ENCODE measurements around the gene C1orf105.

Gene C1orf105

GRCh38 chr1:172398193-172398592 lies 22.3 kb upstream of the C1orf105 start:
- Histone ChIP-seq H3K9ac (ENCODE audit: low read length) (peak overlapping the region; percentile 86), H3K4me3 (ENCODE audit: insufficient read depth in 1 of 2, low read depth in 1 of 2, low read length in 2 of 2) (peak overlapping the region in 1 of 2 experiments; percentile 35), H3K18ac (ENCODE audit: low read depth in 1 of 2, low read length in 2 of 2) (no peak overlapping the region), H2BK15ac (ENCODE audit: low read depth, poor library complexity, severe bottlenecking) (peak overlapping the region; percentile 20), H3K4me1 (ENCODE audit: control insufficient read depth, insufficient read depth, low read depth, low read length) (peaks cover 3% of the 10 kb centered on the region), H3K79me1 (replicated peaks; ENCODE audit: low read length, poor library complexity, severe bottlenecking) (peaks cover 1% of the 10 kb centered on the region), H3K9me3 (ENCODE audit: control insufficient read depth, low read length) (no peaks in the 10 kb centered on the region), H2BK12ac (ENCODE audit: low read length in 2 of 2) (peak overlapping the region in 1 of 2 experiments; percentile 90), H2AFZ (ENCODE audit: low read depth, low read length) (no peak overlapping the region), H3K23ac (ENCODE audit: low read length in 2 of 2) (no peak overlapping the region), H2BK120ac (ENCODE audit: low read depth, low read length) (no peak overlapping the region), H3K4me2 (ENCODE audit: low read length, poor library complexity, severe bottlenecking) (no peak overlapping the region), H3K27ac (ENCODE audit: low read length, poor library complexity, severe bottlenecking) (peak overlapping the region; percentile 93), H3K36me3 (ENCODE audit: control insufficient read depth in 1 of 2, insufficient read depth in 2 of 2, low read depth in 1 of 2, low read length in 2 of 2) (no peaks in the 10 kb centered on the region), H4K91ac (ENCODE audit: low read length) (no peak overlapping the region), H3K27me3 (ENCODE audit: control insufficient read depth in 1 of 2, insufficient read depth in 1 of 2, low read length in 2 of 2) (no peaks in the 10 kb centered on the region), H3K14ac (ENCODE audit: low read length in 2 of 2) (no peak overlapping the region), H4K8ac (ENCODE audit: low read length) (no peak overlapping the region), H3K4ac (ENCODE audit: low read depth in 1 of 2, low read length in 2 of 2) (no peak overlapping the region), H2BK5ac (ENCODE audit: low read depth, low read length, poor library complexity, severe bottlenecking) (no peak overlapping the region), H2AK5ac (ENCODE audit: low read length, severe bottlenecking) (peak overlapping the region; percentile 74)
- 100% methylated on average over 1 of the region's 2 CpGs for WGBS
- peak; percentile 23 for DNase-seq

- Histone ChIP-seq H2BK12ac (ENCODE audit: low read length in 2 of 2) (peak overlapping the region in 1 of 2 experiments; percentile 91), H3K79me1 (replicated peaks; ENCODE audit: low read length, poor library complexity, severe bottlenecking) (peaks cover 4% of the 10 kb centered on the region), H3K27ac (ENCODE audit: low read length, poor library complexity, severe bottlenecking) (peak overlapping the region; percentile 93), H3K4me1 (ENCODE audit: control insufficient read depth, insufficient read depth, low read depth, low read length) (peaks cover 2% of the 10 kb centered on the region), H4K8ac (ENCODE audit: low read length) (no peak overlapping the region), H3K23ac (ENCODE audit: low read length in 2 of 2) (no peak overlapping the region), H3K36me3 (ENCODE audit: control insufficient read depth in 1 of 2, insufficient read depth in 2 of 2, low read depth in 1 of 2, low read length in 2 of 2) (no peaks in the 10 kb centered on the region), H2BK15ac (ENCODE audit: low read depth, poor library complexity, severe bottlenecking) (no peak overlapping the region), H3K14ac (ENCODE audit: low read length in 2 of 2) (no peak overlapping the region), H3K27me3 (ENCODE audit: control insufficient read depth in 1 of 2, insufficient read depth in 1 of 2, low read length in 2 of 2) (no peaks in the 10 kb centered on the region), H3K4ac (ENCODE audit: low read depth in 1 of 2, low read length in 2 of 2) (peak overlapping the region in 1 of 2 experiments; percentile 64), H3K9me3 (ENCODE audit: control insufficient read depth, low read length) (no peaks in the 10 kb centered on the region), H3K4me2 (ENCODE audit: low read length, poor library complexity, severe bottlenecking) (no peak overlapping the region), H3K9ac (ENCODE audit: low read length) (peak overlapping the region; percentile 86), H2BK120ac (ENCODE audit: low read depth, low read length) (no peak overlapping the region), H3K4me3 (ENCODE audit: insufficient read depth in 1 of 2, low read depth in 1 of 2, low read length in 2 of 2) (peak overlapping the region in 1 of 2 experiments; percentile 35), H4K91ac (ENCODE audit: low read length) (no peak overlapping the region), H2AK5ac (ENCODE audit: low read length, severe bottlenecking) (no peak overlapping the region), H3K18ac (ENCODE audit: low read depth in 1 of 2, low read length in 2 of 2) (peak overlapping the region in 1 of 2 experiments; percentile 59), H2AFZ (ENCODE audit: low read depth, low read length) (no peak overlapping the region), H2BK5ac (ENCODE audit: low read depth, low read length, poor library complexity, severe bottlenecking) (no peak overlapping the region)
- WGBS, result 6% methylated on average over 7 of the region's 9 CpGs
- peak; percentile 96 for DNase-seq
These were observed 21.3 kb upstream of the C1orf105 start for GRCh38 chr1:172398970-172399755.

GRCh38 chr1:172399756-172400721 lies 20.4 kb upstream of the C1orf105 start:
- WGBS, result 53% methylated on average over 4 of the region's 6 CpGs

GRCh38 chr1:172400722-172401105 lies 19.8 kb upstream of the C1orf105 start:
- Histone ChIP-seq H3K4me1 (ENCODE audit: control insufficient read depth, insufficient read depth, low read depth, low read length) (peaks cover 2% of the 10 kb centered on the region), H2AK5ac (ENCODE audit: low read length, severe bottlenecking) (no peak overlapping the region), H4K8ac (ENCODE audit: low read length) (no peak overlapping the region), H2BK120ac (ENCODE audit: low read depth, low read length) (no peak overlapping the region), H3K79me1 (replicated peaks; ENCODE audit: low read length, poor library complexity, severe bottlenecking) (peaks cover 4% of the 10 kb centered on the region), H2BK15ac (ENCODE audit: low read depth, poor library complexity, severe bottlenecking) (no peak overlapping the region), H3K27me3 (ENCODE audit: control insufficient read depth in 1 of 2, insufficient read depth in 1 of 2, low read length in 2 of 2) (no peaks in the 10 kb centered on the region), H3K36me3 (ENCODE audit: control insufficient read depth in 1 of 2, insufficient read depth in 2 of 2, low read depth in 1 of 2, low read length in 2 of 2) (no peaks in the 10 kb centered on the region), H3K4ac (ENCODE audit: low read depth in 1 of 2, low read length in 2 of 2) (no peak overlapping the region), H3K18ac (ENCODE audit: low read depth in 1 of 2, low read length in 2 of 2) (no peak overlapping the region), H2BK5ac (ENCODE audit: low read depth, low read length, poor library complexity, severe bottlenecking) (no peak overlapping the region), H3K9ac (ENCODE audit: low read length) (peak overlapping the region; percentile 71), H3K4me2 (ENCODE audit: low read length, poor library complexity, severe bottlenecking) (no peak overlapping the region), H2AFZ (ENCODE audit: low read depth, low read length) (no peak overlapping the region), H3K27ac (ENCODE audit: low read length, poor library complexity, severe bottlenecking) (no peak overlapping the region), H3K9me3 (ENCODE audit: control insufficient read depth, low read length) (no peaks in the 10 kb centered on the region), H3K4me3 (ENCODE audit: insufficient read depth in 1 of 2, low read depth in 1 of 2, low read length in 2 of 2) (no peak overlapping the region), H3K23ac (ENCODE audit: low read length in 2 of 2) (no peak overlapping the region), H4K91ac (ENCODE audit: low read length) (no peak overlapping the region), H3K14ac (ENCODE audit: low read length in 2 of 2) (no peak overlapping the region), H2BK12ac (ENCODE audit: low read length in 2 of 2) (no peak overlapping the region)
- DNase-seq, result no peak
- WGBS, result 66% methylated on average over 1 of the region's 1 CpG

More at GRCh38 chr1:172399756-172400721, 20.4 kb upstream of the C1orf105 start:
- no peak overlapping the region for H3K4me3 ChIP-seq (ENCODE audit: insufficient read depth in 1 of 2, low read depth in 1 of 2, low read length in 2 of 2)
- H2BK15ac ChIP-seq (ENCODE audit: low read depth, poor library complexity, severe bottlenecking), result no peak overlapping the region
- H3K9ac ChIP-seq (ENCODE audit: low read length), result peak overlapping the region; percentile 71
- H3K79me1 ChIP-seq (replicated peaks; ENCODE audit: low read length, poor library complexity, severe bottlenecking), result peaks cover 4% of the 10 kb centered on the region
- no peak overlapping the region for H2BK5ac ChIP-seq (ENCODE audit: low read depth, low read length, poor library complexity, severe bottlenecking)
- peak overlapping the region; percentile 99 for H4K8ac ChIP-seq (ENCODE audit: low read length)
- H3K27ac ChIP-seq (ENCODE audit: low read length, poor library complexity, severe bottlenecking), result peak overlapping the region; percentile 13
- H2AK5ac ChIP-seq (ENCODE audit: low read length, severe bottlenecking), result peak overlapping the region; percentile 19
- peak overlapping the region in 1 of 2 experiments; percentile 1 for H3K4ac ChIP-seq (ENCODE audit: low read depth in 1 of 2, low read length in 2 of 2)
- H2BK12ac ChIP-seq (ENCODE audit: low read length in 2 of 2), result peak overlapping the region; percentile 49 to 76
- no peak overlapping the region for H2AFZ ChIP-seq (ENCODE audit: low read depth, low read length)
- peak overlapping the region; percentile 14 to 89 for H3K18ac ChIP-seq (ENCODE audit: low read depth in 1 of 2, low read length in 2 of 2)
- H2BK120ac ChIP-seq (ENCODE audit: low read depth, low read length), result peak overlapping the region; percentile 9
- H3K4me1 ChIP-seq (ENCODE audit: control insufficient read depth, insufficient read depth, low read depth, low read length), result peaks cover 2% of the 10 kb centered on the region
- peak overlapping the region; percentile 80 for H4K91ac ChIP-seq (ENCODE audit: low read length)
- no peaks in the 10 kb centered on the region for H3K9me3 ChIP-seq (ENCODE audit: control insufficient read depth, low read length)
- no peak overlapping the region for H3K14ac ChIP-seq (ENCODE audit: low read length in 2 of 2)
- peak; percentile 14 for DNase-seq
- H3K4me2 ChIP-seq (ENCODE audit: low read length, poor library complexity, severe bottlenecking), result no peak overlapping the region
- H3K27me3 ChIP-seq (ENCODE audit: control insufficient read depth in 1 of 2, insufficient read depth in 1 of 2, low read length in 2 of 2), result no peaks in the 10 kb centered on the region
- H3K23ac ChIP-seq (ENCODE audit: low read length in 2 of 2), result no peak overlapping the region
- no peaks in the 10 kb centered on the region for H3K36me3 ChIP-seq (ENCODE audit: control insufficient read depth in 1 of 2, insufficient read depth in 2 of 2, low read depth in 1 of 2, low read length in 2 of 2)

Measured in mesenchymal stem cell (in vitro differentiated cells and primary cell).